Measurements from ENCODE around the gene TMEM164.

TMEM164 gene

DNA sequence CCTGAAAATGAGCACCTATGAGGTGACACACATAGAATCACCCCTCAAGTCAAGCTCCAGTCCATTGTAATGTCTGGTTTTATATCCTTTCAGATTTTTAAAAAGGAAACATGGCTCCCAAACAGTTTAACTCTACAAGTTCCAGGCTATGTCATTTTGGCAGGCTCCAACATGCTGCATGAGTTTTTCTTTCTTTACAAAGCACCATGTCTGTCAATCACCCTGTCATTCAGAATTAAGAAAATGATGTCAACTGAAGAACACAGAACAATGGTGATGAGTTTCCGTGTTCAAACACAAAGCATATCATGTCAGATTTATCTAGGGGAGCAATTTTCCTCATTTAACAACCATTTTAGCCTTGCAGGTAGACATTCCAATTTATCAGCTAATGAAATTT, 208.4 kb downstream of the TMEM164 start:
- DNase-seq (ENCODE audit: low spot score) = no peak

DNA sequence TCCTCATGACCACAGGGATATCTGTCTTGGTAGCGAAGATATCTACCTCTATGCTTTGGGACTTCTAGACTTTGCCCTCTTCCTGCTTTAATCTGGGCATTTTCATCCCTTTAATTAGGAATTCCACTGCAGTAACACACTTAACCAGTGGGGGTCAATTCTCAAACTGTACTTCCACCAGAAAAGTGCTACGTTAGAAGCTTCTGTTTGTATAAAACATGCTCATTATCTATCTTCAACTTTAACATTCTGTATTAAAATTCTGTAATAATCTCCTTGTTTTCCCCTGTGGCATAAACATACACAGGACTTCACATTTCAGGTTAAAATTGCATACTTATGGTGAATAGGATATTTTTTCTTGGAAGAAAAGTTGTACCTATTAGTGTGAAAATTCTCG, 209.4 kb downstream of the TMEM164 start:
- peak; percentile 7 for DNase-seq (ENCODE audit: low spot score)

DNA sequence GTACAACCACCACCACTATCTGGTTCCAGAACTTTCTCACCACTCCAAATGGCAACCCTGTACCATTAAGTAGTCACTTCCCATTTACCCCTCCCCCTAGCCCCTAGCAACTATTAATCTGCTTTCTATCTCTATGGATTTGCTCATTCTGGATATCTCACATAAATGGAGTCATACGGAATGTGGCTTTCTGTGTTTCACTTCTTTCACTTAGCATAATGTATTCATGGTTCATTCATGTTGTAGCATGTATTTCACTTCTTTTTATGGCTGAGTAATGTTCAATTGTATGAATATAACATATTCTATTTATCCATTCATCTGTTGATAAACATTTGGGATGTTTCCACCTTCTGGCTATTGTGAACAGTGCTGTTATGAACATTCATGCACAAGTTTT, 210.3 kb downstream of the TMEM164 start:
- DNase-seq (ENCODE audit: low spot score) = no peak

DNA sequence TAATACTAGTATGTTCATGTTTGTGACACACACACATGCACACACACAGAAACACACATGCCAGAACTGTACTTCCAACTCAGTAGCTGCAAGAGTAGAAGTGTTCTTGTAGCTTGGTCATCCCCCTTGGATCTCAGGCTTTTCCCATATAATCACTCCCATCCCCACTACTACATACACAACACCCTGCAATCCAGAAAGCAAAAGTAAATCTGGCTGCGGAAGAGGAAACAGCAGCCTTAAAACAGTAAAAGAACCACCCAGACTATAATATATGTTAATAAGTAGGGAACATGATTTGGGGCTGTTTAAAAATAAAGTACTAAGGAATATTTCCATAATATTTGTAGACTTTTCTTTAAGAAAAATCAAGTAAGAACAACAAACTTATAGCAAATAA, 211.8 kb downstream of the TMEM164 start:
- no peak for DNase-seq (ENCODE audit: low spot score)

DNA sequence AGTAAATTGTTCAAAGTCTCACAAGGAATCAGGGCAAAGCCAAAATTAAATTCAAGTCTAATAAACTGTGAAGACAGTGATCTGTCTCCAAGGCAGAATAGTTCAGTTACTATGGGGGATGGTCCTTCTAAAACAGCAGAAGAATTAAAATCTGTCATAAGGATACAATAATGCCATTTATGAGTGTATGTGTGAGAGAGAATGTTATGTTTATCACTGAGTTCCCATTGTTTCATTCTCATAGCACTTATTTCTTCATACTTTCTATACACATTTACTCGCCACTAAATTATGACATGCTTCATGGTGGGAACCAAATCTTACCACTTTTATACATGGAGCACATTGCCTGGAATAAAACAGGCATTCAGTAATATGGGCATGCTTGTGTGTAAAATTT, 212.5 kb downstream of the TMEM164 start:
- peak; percentile 18 for DNase-seq (ENCODE audit: low spot score)

DNA sequence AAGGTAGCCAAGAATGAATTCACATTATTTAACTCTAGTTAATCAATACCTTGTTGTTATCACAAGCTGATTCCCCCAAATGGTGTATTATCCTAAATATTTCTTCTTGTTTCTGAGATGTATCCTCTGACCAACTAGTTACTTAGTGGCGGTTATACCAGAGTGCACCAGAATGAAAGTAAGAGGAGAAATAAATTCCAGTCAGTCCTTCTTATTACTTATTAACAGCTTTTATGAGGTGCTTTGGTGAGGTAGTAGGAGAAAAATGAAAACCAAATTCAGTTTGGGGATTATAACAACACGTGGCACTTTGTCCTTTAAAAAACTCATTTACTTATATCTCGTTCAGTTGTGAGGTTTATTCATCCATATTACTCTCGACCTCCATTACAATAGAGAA, 213.1 kb downstream of the TMEM164 start:
- no peak for DNase-seq (ENCODE audit: low spot score)

DNA sequence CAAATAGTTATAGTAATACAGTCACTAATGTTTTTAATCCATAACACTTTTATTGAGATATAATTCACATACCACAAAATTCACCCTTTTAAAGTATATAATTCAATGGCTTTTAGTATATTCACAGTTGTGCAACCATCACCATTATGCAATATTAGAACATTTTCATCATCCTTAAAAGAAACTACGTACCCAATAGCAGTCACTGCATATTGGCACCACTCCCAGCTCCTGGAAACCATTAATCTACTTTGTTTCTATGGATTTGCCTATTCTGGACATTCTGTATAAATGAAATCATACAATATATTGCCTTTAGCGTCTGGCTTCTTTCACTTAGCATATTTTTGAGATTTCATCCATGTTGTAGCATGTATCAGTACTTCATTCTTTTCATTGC, 215.7 kb downstream of the TMEM164 start:
- no peak for DNase-seq (ENCODE audit: low spot score)

DNA sequence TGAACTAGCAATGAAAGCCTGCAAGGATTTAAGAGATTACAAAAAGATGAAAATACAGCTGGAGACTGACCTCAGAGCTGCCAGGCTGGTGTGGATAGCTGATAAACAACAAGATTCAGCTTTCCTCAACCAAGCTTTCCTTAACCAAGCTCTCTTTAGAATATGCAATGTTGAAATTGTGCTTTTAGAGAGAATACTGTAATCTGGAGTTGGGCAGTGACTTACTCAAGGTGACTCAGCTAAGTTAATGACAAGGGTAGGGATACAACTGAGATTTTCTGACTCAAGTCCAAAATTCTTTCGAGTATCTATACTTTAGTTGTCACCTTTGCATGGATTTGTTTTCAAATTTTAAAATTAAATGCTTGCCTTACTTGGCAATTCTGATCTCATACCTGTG, 217.0 kb downstream of the TMEM164 start:
- no peak for DNase-seq (ENCODE audit: low spot score)

DNA sequence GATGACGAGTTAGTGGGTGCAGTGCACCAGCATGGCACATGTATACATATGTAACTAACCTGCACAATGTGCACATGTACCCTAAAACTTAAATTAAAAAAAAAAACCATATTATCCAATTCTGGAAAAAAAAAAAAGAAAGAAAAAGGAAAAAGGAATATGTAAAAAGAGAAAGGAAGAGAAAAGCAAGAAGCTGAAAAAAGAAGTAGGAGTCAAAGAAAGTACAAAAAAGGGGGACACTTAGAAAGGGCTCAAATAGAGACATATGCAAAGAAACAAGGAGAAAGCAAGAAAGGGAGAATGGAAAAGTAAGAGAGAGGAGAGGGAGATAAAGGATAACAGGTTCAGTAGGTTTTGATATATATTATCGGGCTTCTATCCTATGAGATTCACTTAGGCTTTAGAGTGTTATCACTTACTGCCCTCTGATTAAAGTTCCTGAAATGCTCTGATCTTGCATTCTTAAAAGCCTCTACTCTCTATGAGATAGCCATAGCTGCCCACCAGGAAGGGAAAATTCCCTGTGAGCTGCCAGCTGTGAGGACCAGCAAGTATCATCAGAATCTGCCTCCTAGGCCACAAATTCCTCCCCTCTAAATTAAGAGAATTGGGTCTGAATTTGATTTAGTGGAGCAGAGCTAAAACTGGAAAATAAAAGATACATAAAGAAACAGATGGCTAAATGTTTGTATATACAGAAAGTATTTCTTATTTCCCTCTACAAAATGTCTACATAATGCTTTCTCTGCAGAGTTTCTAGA, 219.8 kb downstream of the TMEM164 start:
- no peak for DNase-seq (ENCODE audit: low spot score)

DNA sequence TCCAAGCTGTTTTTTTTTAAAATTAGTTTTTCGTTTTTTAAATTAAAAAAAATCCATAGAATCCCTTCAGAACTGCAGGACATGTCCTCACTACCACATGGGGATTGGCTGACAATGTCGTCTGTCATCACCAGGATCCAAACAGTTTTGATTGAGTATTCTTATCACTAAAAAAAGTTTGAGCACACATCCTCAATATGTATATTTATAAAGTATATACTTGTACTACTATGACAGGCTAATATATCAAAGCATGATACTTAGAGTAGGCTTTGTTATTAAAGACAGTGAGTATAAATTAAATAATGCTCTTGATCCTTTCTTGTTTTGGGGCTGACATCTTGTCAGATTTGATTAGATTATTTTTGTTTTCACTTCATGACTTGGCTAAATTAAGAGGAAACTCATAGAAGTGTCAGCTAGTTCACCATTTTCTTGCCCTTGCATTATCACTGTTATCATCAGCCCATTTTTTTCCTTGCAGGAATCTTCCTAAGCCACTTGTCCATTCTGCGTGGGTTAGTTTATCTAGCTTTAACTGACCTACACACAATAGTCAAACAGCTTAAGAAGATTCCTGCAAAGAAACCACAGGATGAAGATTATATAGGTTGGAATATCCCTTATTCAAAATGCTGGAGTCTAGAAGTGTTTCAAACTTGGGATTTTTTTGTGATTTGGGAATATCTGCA, 222.2 kb downstream of the TMEM164 start:
- no peak for DNase-seq (ENCODE audit: low spot score)

DNA sequence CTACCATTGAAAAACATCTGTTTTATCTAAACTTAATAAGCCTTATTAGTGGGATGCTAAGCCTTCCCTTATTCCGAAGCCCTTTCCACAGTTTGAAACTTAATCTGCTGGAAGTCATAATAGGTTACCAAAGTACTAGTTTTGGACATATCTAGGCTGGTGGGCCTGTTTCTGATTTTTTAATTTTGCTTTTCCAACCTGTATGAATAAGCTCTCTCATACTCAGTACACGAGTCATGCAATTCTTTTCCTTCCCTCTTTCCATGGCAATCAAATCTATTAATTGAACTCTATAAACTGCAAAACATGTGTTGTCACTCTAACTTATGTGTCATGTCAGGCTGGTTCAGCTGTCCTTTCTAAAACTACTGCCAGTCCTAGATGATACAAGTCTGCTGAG, 224.0 kb downstream of the TMEM164 start:
- no peak for DNase-seq (ENCODE audit: low spot score)

Data from COLO829 (cell line).